Measurements from ENCODE around the gene FGR. TPM values are rescaled to one million over a fixed set of nuclear protein-coding genes. Genes with fewer than 3 reads are reported as not detected.
A peak's percentile ranks its signal among the peaks of the same experiment; 100 is the strongest.

Gene FGR
- total RNA-seq, 1 donor, result 0.36 TPM

- Histone ChIP-seq H3K36me3 (ENCODE audit: insufficient read depth, low read length) (no peaks in the 10 kb centered on the region), H3K9me3 (ENCODE audit: low read depth, low read length) (no peaks in the 10 kb centered on the region), H3K4me3 (ENCODE audit: insufficient read depth, low read length) (no peak overlapping the region), H2AFZ (ENCODE audit: low read length) (no peak overlapping the region), H3K79me2 (ENCODE audit: insufficient read depth, low read length) (peaks cover 80% of the 10 kb centered on the region), H3K27me3 (ENCODE audit: insufficient read depth, low read length) (no peaks in the 10 kb centered on the region), H3K4me2 (ENCODE audit: insufficient read depth, low read length) (peak overlapping the region; percentile 92), H4K20me1 (ENCODE audit: insufficient read depth, low read length) (peaks cover 68% of the 10 kb centered on the region), H3K4me1 (ENCODE audit: insufficient read depth, low read length) (peaks cover 51% of the 10 kb centered on the region), H3K27ac (ENCODE audit: low read depth, low read length) (peak overlapping the region; percentile 56)
- TF ChIP-seq CTCF (IDR thresholded peaks at IDR 0.05; ENCODE audit: extremely low read depth, low read depth, low read length), result no peak
- peak; percentile 92 for DNase-seq (ENCODE audit: insufficient read length, low spot score, missing footprints)
These were observed 34.3 kb downstream of the FGR start for GRCh38 chr1:27600498-27601175.

GRCh38 chr1:27599605-27600497, 35.1 kb downstream of the FGR start:
- H3K9me3 ChIP-seq (ENCODE audit: low read depth, low read length), result no peaks in the 10 kb centered on the region
- TF ChIP-seq CTCF (IDR thresholded peaks at IDR 0.05; ENCODE audit: extremely low read depth, low read depth, low read length), result no peak
- no peak overlapping the region for H2AFZ ChIP-seq (ENCODE audit: low read length)
- H4K20me1 ChIP-seq (ENCODE audit: insufficient read depth, low read length), result peaks cover 76% of the 10 kb centered on the region
- peaks cover 59% of the 10 kb centered on the region for H3K4me1 ChIP-seq (ENCODE audit: insufficient read depth, low read length)
- DNase-seq (ENCODE audit: insufficient read length, low spot score, missing footprints), result peak; percentile 83
- no peaks in the 10 kb centered on the region for H3K36me3 ChIP-seq (ENCODE audit: insufficient read depth, low read length)
- H3K79me2 ChIP-seq (ENCODE audit: insufficient read depth, low read length), result peaks cover 87% of the 10 kb centered on the region
- H3K27me3 ChIP-seq (ENCODE audit: insufficient read depth, low read length), result no peaks in the 10 kb centered on the region
- H3K4me3 ChIP-seq (ENCODE audit: insufficient read depth, low read length), result peak overlapping the region; percentile 42
- H3K27ac ChIP-seq (ENCODE audit: low read depth, low read length), result peak overlapping the region; percentile 17
- H3K4me2 ChIP-seq (ENCODE audit: insufficient read depth, low read length), result peak overlapping the region; percentile 68

- Histone ChIP-seq H3K4me2 (ENCODE audit: insufficient read depth, low read length) (peak overlapping the region; percentile 68), H3K36me3 (ENCODE audit: insufficient read depth, low read length) (no peaks in the 10 kb centered on the region), H2AFZ (ENCODE audit: low read length) (no peak overlapping the region), H3K79me2 (ENCODE audit: insufficient read depth, low read length) (peaks cover 96% of the 10 kb centered on the region), H3K9me3 (ENCODE audit: low read depth, low read length) (no peaks in the 10 kb centered on the region), H3K27me3 (ENCODE audit: insufficient read depth, low read length) (no peaks in the 10 kb centered on the region), H3K4me1 (ENCODE audit: insufficient read depth, low read length) (peaks cover 62% of the 10 kb centered on the region), H3K27ac (ENCODE audit: low read depth, low read length) (peak overlapping the region; percentile 17), H3K4me3 (ENCODE audit: insufficient read depth, low read length) (peak overlapping the region; percentile 42), H4K20me1 (ENCODE audit: insufficient read depth, low read length) (peaks cover 84% of the 10 kb centered on the region)
- peak; percentile 99 for DNase-seq (ENCODE audit: insufficient read length, low spot score, missing footprints)
- no peak for TF ChIP-seq CTCF (IDR thresholded peaks at IDR 0.05; ENCODE audit: extremely low read depth, low read depth, low read length)
These were observed 36.0 kb downstream of the FGR start for GRCh38 chr1:27598902-27599528.

Data from osteoblast (primary cell).